MM.1S (cell line): ENCODE measurements around the gene CABCOCO1.

Source experiments
- DNase-seq: peaks from one replicate; pipeline ENCODE4 v3.0.0-alpha.2; 2015
- H2AFZ ChIP-seq: fragments of 300-600 bp; sonication (generic); 2 replicates; pipeline ENCODE4 v1.6.0; 2016; ENCODE audit warnings: antibody characterized with exemption, low read length
- H3F3A ChIP-seq: fragments of 300-600 bp; sonication (generic); 2 replicates; pipeline ENCODE4 v1.6.1; 2016; ENCODE audit warnings: mild to moderate bottlenecking, antibody characterized with exemption, low read length, moderate library complexity, mixed read lengths; ENCODE audit not compliant: insufficient read depth
- H3K27ac ChIP-seq: fragments of 300-600 bp; sonication (generic); 2 replicates; pipeline ENCODE4 v1.5.1; 2016; ENCODE audit warnings: mild to moderate bottlenecking, low read length
- H3K27me3 ChIP-seq: fragments of 300-600 bp; sonication (generic); replicated peaks from 2 replicates; pipeline ENCODE4 v1.6.0; 2016; ENCODE audit warnings: low read length; ENCODE audit not compliant: insufficient read depth
- H3K36me3 ChIP-seq: fragments of 300-600 bp; sonication (generic); replicated peaks from 2 replicates; pipeline ENCODE4 v1.6.1; 2016; ENCODE audit warnings: mild to moderate bottlenecking, low read length, mixed read lengths; ENCODE audit not compliant: insufficient read depth
- H3K4me1 ChIP-seq: fragments of 300-600 bp; sonication (generic); 2 replicates; pipeline ENCODE4 v1.6.1; 2016; ENCODE audit warnings: low read length, mixed read lengths
- H3K4me2 ChIP-seq: fragments of 300-600 bp; sonication (generic); 2 replicates; pipeline ENCODE4 v1.6.0; 2016; ENCODE audit warnings: low read depth, low read length
- H3K4me3 ChIP-seq: fragments of 300-600 bp; sonication (generic); 2 replicates; pipeline ENCODE4 v1.5.1; 2016; ENCODE audit warnings: low read length, mixed read lengths
- H3K79me2 ChIP-seq: fragments of 300-600 bp; sonication (generic); 2 replicates; pipeline ENCODE4 v1.6.1; 2016; ENCODE audit warnings: mixed run types, low read length, mixed read lengths
- H3K9ac ChIP-seq: fragments of 300-600 bp; sonication (generic); 2 replicates; pipeline ENCODE4 v1.6.1; 2016; ENCODE audit warnings: low read length, mixed read lengths
- H3K9me2 ChIP-seq: fragments of 300-600 bp; sonication (generic); replicated peaks from 2 replicates; pipeline ENCODE4 v1.6.1; 2016; ENCODE audit warnings: mild to moderate bottlenecking, low read length, mixed read lengths; ENCODE audit not compliant: insufficient read depth
- H3K9me3 ChIP-seq: fragments of 300-600 bp; sonication (generic); replicated peaks from 2 replicates; pipeline ENCODE4 v1.6.1; 2016; ENCODE audit warnings: mild to moderate bottlenecking, low read length, mixed read lengths; ENCODE audit not compliant: insufficient read depth
- H4K20me1 ChIP-seq: fragments of 300-600 bp; sonication (generic); 2 replicates; pipeline ENCODE4 v1.6.1; 2016; ENCODE audit warnings: mild to moderate bottlenecking, low read length, moderate library complexity, mixed read lengths; ENCODE audit not compliant: insufficient read depth
- CTCF ChIP-seq: fragments of 300-600 bp; sonication (generic); IDR thresholded peaks from 2 replicates; pipeline ENCODE4 v1.5.1; 2016; ENCODE audit warnings: antibody characterized with exemption, low read length, mixed read lengths
- EZH2 ChIP-seq: fragments of 300-600 bp; sonication (generic); optimal IDR thresholded peaks from 2 replicates; pipeline ENCODE3; 2017; ENCODE audit warnings: low read depth, mild to moderate bottlenecking, antibody characterized with exemption, low read length, mixed read lengths
- EZH2phosphoT487 ChIP-seq: fragments of 300-600 bp; sonication (generic); IDR thresholded peaks from 2 replicates; pipeline ENCODE4 v1.6.1; 2018; ENCODE audit warnings: antibody characterized with exemption, low read length

CABCOCO1 gene

DNA sequence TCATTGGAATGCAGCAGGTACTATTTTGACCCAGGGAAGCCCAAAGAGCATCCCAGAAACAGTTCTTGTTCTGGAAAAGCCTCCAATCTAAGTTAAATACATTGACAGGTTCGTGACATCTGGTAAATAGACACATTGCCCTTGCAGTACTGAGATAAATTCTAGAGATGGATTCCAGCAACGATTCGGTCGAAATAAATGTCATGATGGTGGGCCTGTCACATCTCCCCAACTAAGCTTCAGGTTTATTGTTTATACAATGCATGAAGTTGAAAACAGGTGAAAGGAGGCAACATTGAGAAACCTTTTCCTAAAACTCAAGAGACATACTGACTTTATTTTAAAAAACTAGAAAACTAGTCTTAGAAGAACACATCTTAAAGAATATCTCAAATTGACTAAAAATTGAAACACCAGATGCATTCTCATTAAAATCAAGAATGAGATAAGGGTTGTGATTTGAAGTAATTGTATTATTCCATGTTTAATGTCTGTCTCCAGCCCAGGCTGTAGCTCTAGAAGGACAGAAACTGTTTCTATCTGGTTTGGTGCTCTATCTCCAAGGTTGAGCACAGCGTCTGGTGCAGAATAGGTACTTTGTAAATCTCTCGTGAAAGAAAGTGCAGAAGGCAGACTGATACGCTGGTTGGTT is 114.0 kb downstream of the CABCOCO1 start:
- Histone ChIP-seq H3K4me1 (no peaks in the 10 kb centered on the region), H3K79me2 (no peaks in the 10 kb centered on the region), H3F3A (no peaks in the 10 kb centered on the region), H3K36me3 (no peaks in the 10 kb centered on the region), H3K9me3 (no peaks in the 10 kb centered on the region), H3K27me3 (no peaks in the 10 kb centered on the region), H3K4me3 (no peak overlapping the region), H2AFZ (no peak overlapping the region), H3K9me2 (no peaks in the 10 kb centered on the region), H3K9ac (no peak overlapping the region), H4K20me1 (no peaks in the 10 kb centered on the region), H3K27ac (no peak overlapping the region), H3K4me2 (no peak overlapping the region)
- TF ChIP-seq EZH2, result no peak
- no peak for TF ChIP-seq EZH2phosphoT487
- no peak for TF ChIP-seq CTCF
- no peak for DNase-seq

DNA sequence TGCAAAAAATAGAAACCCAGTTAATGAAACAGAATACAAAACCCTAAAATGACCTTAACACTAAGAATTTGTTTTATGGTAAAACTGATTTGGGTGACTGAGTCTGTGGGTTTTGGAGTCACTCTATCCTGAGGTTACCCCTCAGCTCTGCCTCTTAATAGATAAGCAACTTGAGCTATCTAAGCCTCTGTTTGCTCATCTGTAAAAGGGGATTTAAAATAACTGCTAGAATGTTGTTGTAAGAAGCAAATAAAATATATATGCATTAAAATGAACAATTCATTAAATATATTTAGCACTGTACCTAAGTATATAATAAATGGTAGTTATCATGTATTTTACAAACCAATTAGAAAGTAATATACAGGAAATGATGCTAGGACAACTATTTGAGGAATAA is 115.4 kb downstream of the CABCOCO1 start:
- Histone ChIP-seq H4K20me1 (no peaks in the 10 kb centered on the region), H3K9ac (no peak overlapping the region), H2AFZ (no peak overlapping the region), H3K4me3 (no peak overlapping the region), H3F3A (no peaks in the 10 kb centered on the region), H3K4me2 (no peak overlapping the region), H3K9me2 (no peaks in the 10 kb centered on the region), H3K36me3 (no peaks in the 10 kb centered on the region), H3K9me3 (no peaks in the 10 kb centered on the region), H3K4me1 (no peaks in the 10 kb centered on the region), H3K27ac (no peak overlapping the region), H3K27me3 (no peaks in the 10 kb centered on the region), H3K79me2 (no peaks in the 10 kb centered on the region)
- TF ChIP-seq EZH2phosphoT487 (no peak), CTCF (no peak), EZH2 (no peak)
- DNase-seq, result no peak

GRCh38 chr10:61779276-61779675 is 116.5 kb downstream of the CABCOCO1 start:
- Histone ChIP-seq H4K20me1 (no peaks in the 10 kb centered on the region), H3K9ac (no peak overlapping the region), H3F3A (no peaks in the 10 kb centered on the region), H3K79me2 (no peaks in the 10 kb centered on the region), H2AFZ (no peak overlapping the region), H3K4me3 (no peak overlapping the region), H3K36me3 (no peaks in the 10 kb centered on the region), H3K9me2 (no peaks in the 10 kb centered on the region), H3K9me3 (no peaks in the 10 kb centered on the region), H3K27ac (no peak overlapping the region), H3K4me2 (no peak overlapping the region), H3K27me3 (no peaks in the 10 kb centered on the region), H3K4me1 (no peaks in the 10 kb centered on the region)
- DNase-seq, result no peak
- no peak for TF ChIP-seq EZH2
- no peak for TF ChIP-seq EZH2phosphoT487
- no peak for TF ChIP-seq CTCF
